ENCODE data around the gene TMEM254.
A peak's percentile ranks its signal among the peaks of the same experiment; 100 is the strongest.
"Not testable (repeated sequence)": the region's sequence is repeated elsewhere in the genome, so short reads cannot be mapped to it uniquely, and the experiment has no call there.

The TMEM254 gene

GRCh38 chr10:80077869-80078447, 507 bp upstream of the TMEM254 start:
- DNase-seq: no peak

- DNase-seq: no peak
Measured at GRCh38 chr10:80079312-80079719, 851 bp downstream of the TMEM254 start.

GRCh38 chr10:80081026-80081425, 2.6 kb downstream of the TMEM254 start:
- DNase-seq: no peak

- no peak for DNase-seq
Measured at GRCh38 chr10:80081801-80082750, 3.6 kb downstream of the TMEM254 start.

- DNase-seq: peak; percentile 30
Measured at GRCh38 chr10:80090121-80090520, 11.7 kb downstream of the TMEM254 start.

GRCh38 chr10:80094231-80094630, 15.8 kb downstream of the TMEM254 start:
- DNase-seq: no peak

- not testable (repeated sequence) for DNase-seq
Measured at GRCh38 chr10:80098272-80098671, 19.8 kb downstream of the TMEM254 start.

- not testable (repeated sequence) for DNase-seq
Measured at GRCh38 chr10:80099295-80099694, 20.8 kb downstream of the TMEM254 start.

GRCh38 chr10:80100116-80100515, 21.7 kb downstream of the TMEM254 start:
- DNase-seq: no peak

GRCh38 chr10:80100861-80101695, 22.6 kb downstream of the TMEM254 start:
- DNase-seq: no peak

GRCh38 chr10:80104066-80104926, 25.8 kb downstream of the TMEM254 start:
- DNase-seq: no peak

GRCh38 chr10:80108576-80109239, 30.2 kb downstream of the TMEM254 start:
- DNase-seq: no peak

GRCh38 chr10:80110986-80111385, 32.5 kb downstream of the TMEM254 start:
- DNase-seq: no peak

- DNase-seq: no peak
Measured at GRCh38 chr10:80118669-80119068, 40.2 kb downstream of the TMEM254 start.

GRCh38 chr10:80122110-80122710, 43.7 kb downstream of the TMEM254 start:
- DNase-seq: no peak

GRCh38 chr10:80122746-80123145, 44.3 kb downstream of the TMEM254 start:
- DNase-seq: no peak

- DNase-seq: no peak
Measured at GRCh38 chr10:80126876-80127275, 48.4 kb downstream of the TMEM254 start.

- DNase-seq: no peak
Measured at GRCh38 chr10:80131499-80131901, 53.0 kb downstream of the TMEM254 start.

GRCh38 chr10:80132299-80133139, 54.1 kb downstream of the TMEM254 start, which contains the start of gene PLAC9:
Gene PLAC9, plus strand, starts transcription at chr10:80132730. Its CDS starts 33 bp downstream, at chr10:80132763.
- no peak for DNase-seq

- DNase-seq: no peak
Measured at GRCh38 chr10:80133206-80133605, 54.7 kb downstream of the TMEM254 start.
